K562 (cell line): ENCODE results near the gene SMCO1. TPM values are rescaled to one million over a fixed set of nuclear protein-coding genes. Genes with fewer than 3 reads are reported as not detected.

Experiments
- ARID3B ChIP-seq: fragments of 250-450 bp; sonication (Bioruptor Pico); IDR thresholded peaks from 2 replicates; pipeline ENCODE4 v1.4.0; 2020; ENCODE audit warnings: borderline replicate concordance
- FIP1L1 ChIP-seq: fragments of 200-400 bp; formaldehyde crosslinking; IDR thresholded peaks from 2 replicates; pipeline ENCODE4 v1.6.1; 2018; ENCODE audit warnings: mild to moderate bottlenecking, low read depth, low read length; ENCODE audit not compliant: poor library complexity, severe bottlenecking
- GABPA ChIP-seq: fragments of 200-800 bp; sonication (Bioruptor generic); conservative IDR thresholded peaks from 2 replicates; pipeline ENCODE4 v1.6.1; 2016; ENCODE audit warnings: low read depth, missing genetic modification characterization, missing compliant biosample characterization
- HNRNPK ChIP-seq: fragments of 200-400 bp; formaldehyde crosslinking; IDR thresholded peaks from one replicate; pipeline ENCODE4 v1.6.1; 2018; ENCODE audit warnings: mild to moderate bottlenecking, low read depth, low read length; ENCODE audit not compliant: poor library complexity, severe bottlenecking
- KDM4B ChIP-seq, 2 experiments: fragments of 450-650 bp in 1 of 2; sonication (generic) in 1 of 2; IDR thresholded peaks; 2 replicates each; pipeline ENCODE4 v1.6.1; 2016 to 2017; ENCODE audit warnings: borderline replicate concordance in 2 of 2, antibody characterized with exemption in 1 of 2, low read depth in 1 of 2, mild to moderate bottlenecking in 1 of 2
- MITF ChIP-seq: IDR thresholded peaks from 2 replicates; pipeline ENCODE4 v1.6.1; 2014; ENCODE audit warnings: antibody characterized with exemption
- RBFOX2 ChIP-seq: fragments of 200-400 bp; formaldehyde crosslinking; IDR thresholded peaks from 2 replicates; pipeline ENCODE4 v1.6.1; 2017; ENCODE audit warnings: low read depth, mild to moderate bottlenecking, low read length, moderate library complexity
- SAP30 ChIP-seq: fragments of 200-600 bp; sonication (generic); IDR thresholded peaks from 2 replicates; pipeline ENCODE4 v1.6.1; 2012; ENCODE audit warnings: borderline replicate concordance, low read depth, mild to moderate bottlenecking, moderate library complexity, low read length, control low read depth, inconsistent platforms; ENCODE audit not compliant: insufficient read depth, poor library complexity, severe bottlenecking
- SOX6 ChIP-seq: fragments of 450-650 bp; IDR thresholded peaks from 2 replicates; pipeline ENCODE4 v1.6.1; 2014; ENCODE audit warnings: mild to moderate bottlenecking
- ZBTB2 ChIP-seq: fragments of 450-650 bp; IDR thresholded peaks from 2 replicates; pipeline ENCODE4 v1.6.1; 2016; ENCODE audit warnings: antibody characterized with exemption
- ZBTB9 ChIP-seq: fragments of 450-650 bp; formaldehyde crosslinking; IDR thresholded peaks from 2 replicates; pipeline ENCODE4 v1.4.0; 2020; ENCODE audit warnings: mild to moderate bottlenecking, moderate library complexity
- ZNF512 ChIP-seq: IDR thresholded peaks from 2 replicates; pipeline ENCODE4 v1.6.1; 2016; ENCODE audit warnings: missing genetic modification characterization, missing compliant biosample characterization
- ZZZ3 ChIP-seq: fragments of 450-650 bp; IDR thresholded peaks from 2 replicates; pipeline ENCODE4 v1.6.1; 2016; ENCODE audit warnings: antibody characterized with exemption, mild to moderate bottlenecking, moderate library complexity
- polyA plus RNA-seq, 8 experiments: library from polyadenylated mRNA; depleted of rRNA in 4 of 8; stranded (reverse) in 5 of 8; unstranded in 3 of 8; fragments of >200 nt; fragmentation: Nextera tagmentation in 2 of 8; fragmentation: Illumina TruSeq in 1 of 8; extraction: Ambion mirVana in 2 of 8; extraction: Trizol in 1 of 8; gene quantifications; 2 replicates each; pipeline versions ENCODE4 v1.2.1 to v1.2.3, GENCODE V29; 2011 to 2014; ENCODE audit warnings: inconsistent platforms in 1 of 8, missing spikeins in 1 of 8
- total RNA-seq, 7 experiments: library from RNA; depleted of rRNA in 6 of 7; stranded (reverse); fragments of >200 nt in 6 of 7; fragmentation: Illumina TruSeq in 2 of 7; extraction: Trizol in 2 of 7; gene quantifications; 2 replicates each; pipeline versions ENCODE4 v1.2.1 to v1.2.3, GENCODE V29; 2011 to 2021; ENCODE audit warnings: low replicate concordance in 1 of 7

Gene SMCO1
- total and polyA plus RNA-seq, 9 of the 15 experiments (the other 6 are each of a cell fraction or from before 2014, with no cell fraction given): 0.05 to 0.35 (median 0.12) TPM; not detected in 5

GRCh38 chr3:196503196-196504076 is 11.7 kb downstream of the SMCO1 start, which contains the start of gene RNF168 (continued):
- no peak for TF ChIP-seq ZNF512 (tag)
- peak; percentile 86 for TF ChIP-seq FIP1L1
- peak; percentile 93 for TF ChIP-seq RBFOX2
- TF ChIP-seq MITF: peak; percentile 20; the same call in 1 of the 2 replicates
- TF ChIP-seq HNRNPK: no peak
- no peak; the same call in 1 of the 2 replicates for TF ChIP-seq ARID3B (CRISPR knock-in tag)
- TF ChIP-seq ZBTB2: peak; percentile 70
- TF ChIP-seq KDM4B (IDR thresholded peaks at IDR 0.05; ENCODE audit: borderline replicate concordance in 2 of 2, low read depth in 1 of 2): peak in 1 of 2 experiments; percentile 63; a peak in 1 of 4 replicates
- peak; percentile 67 for TF ChIP-seq SAP30
- TF ChIP-seq ZZZ3: no peak
- peak; percentile 94 for TF ChIP-seq GABPA (tag)
- peak; percentile 77 for TF ChIP-seq ZBTB9
- TF ChIP-seq SOX6: peak; percentile 71; the same call in 1 of the 2 replicates
